Activated B cell treated with CpG ODN at 0.5 μM for 24 hours (primary cell): Measurements from ENCODE around the gene RET. TPM values are rescaled to one million over a fixed set of nuclear protein-coding genes. Genes with fewer than 3 reads are reported as not detected.

Source experiments
- ATAC-seq: fragments of 200-7000 bp; cut with Tn5 transposase; one replicate; pipeline ENCODE4 v1.10.0; 2021; ENCODE audit warnings: low read depth, mild to moderate bottlenecking, moderate library complexity
- CTCF ChIA-PET: fragments of 350-600 bp; sonication (Branson Sonifier 250); formaldehyde crosslinking; loops from one replicate; lab custom pipeline; 2021; ENCODE audit warnings: antibody characterized with exemption; lab: Charles Lee
- POLR2A ChIA-PET: fragments of 350-600 bp; sonication (Branson Sonifier 250); formaldehyde crosslinking; loops from one replicate; lab custom pipeline; 2021; ENCODE audit warnings: antibody characterized with exemption; lab: Charles Lee
- DNase-seq: peaks from one replicate; pipeline ENCODE4 v3.0.0; 2022
- H3K27ac Mint-ChIP-seq: one replicate; pipeline ENCODE4 v1.8.0; 2020; ENCODE audit warnings: mixed read lengths
- H3K27me3 Mint-ChIP-seq: one replicate; pipeline ENCODE4 v1.8.0; 2021; ENCODE audit warnings: mixed read lengths
- H3K36me3 Mint-ChIP-seq: one replicate; pipeline ENCODE4 v1.8.0; 2021; ENCODE audit warnings: low read depth, mixed read lengths
- H3K4me1 Mint-ChIP-seq: one replicate; pipeline ENCODE4 v1.8.0; 2021; ENCODE audit warnings: mixed read lengths
- H3K4me3 Mint-ChIP-seq: one replicate; pipeline ENCODE4 v1.8.0; 2020; ENCODE audit warnings: mild to moderate bottlenecking, mixed read lengths
- H3K9me3 Mint-ChIP-seq: one replicate; pipeline ENCODE4 v1.8.0; 2020; ENCODE audit warnings: mixed read lengths
- intact Hi-C: fragments of 100-400 bp; cut with micrococcal nuclease; formaldehyde crosslinking; loops from one replicate; pipeline ENCODE4 v1.15.1; 2024
- total RNA-seq: library from RNA; stranded (reverse); gene quantifications from 2 replicates; pipeline ENCODE4 v1.2.3, GENCODE V29; 2022
- TF ChIP-seq, protein P1 (sequence below): fragments of 200-600 bp; IDR thresholded peaks from one replicate; pipeline ENCODE4 v1.8.0; 2022; ENCODE audit warnings: antibody characterized with exemption, mild to moderate bottlenecking

RET gene
- total RNA-seq, 1 donor from 2014 or later, result not detected

GRCh38 chr10:43078175-43078985 lies 1.5 kb downstream of the RET start:
- H3K27me3 Mint-ChIP-seq, result peaks cover 41% of the 10 kb centered on the region
- intact Hi-C loops, result no loop called here

DNA sequence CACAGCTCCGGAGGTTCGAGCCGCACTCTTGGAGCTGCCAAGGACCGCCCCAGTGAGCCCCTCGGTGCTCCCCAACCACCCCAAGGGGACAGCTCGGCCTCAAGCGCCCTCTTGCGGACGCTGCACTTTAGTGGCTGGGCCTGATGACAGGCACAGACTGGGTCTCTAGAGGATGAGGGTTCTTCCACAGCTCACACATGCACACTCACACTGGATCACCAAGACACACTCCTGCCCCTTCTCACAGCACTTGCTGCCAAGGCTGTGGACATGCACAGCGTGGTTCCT lies 2.1 kb downstream of the RET start:
- POLR2A ChIA-PET, result no interaction called here
- H3K9me3 Mint-ChIP-seq, result no peaks in the 10 kb centered on the region
- TF ChIP-seq, protein P1, sequence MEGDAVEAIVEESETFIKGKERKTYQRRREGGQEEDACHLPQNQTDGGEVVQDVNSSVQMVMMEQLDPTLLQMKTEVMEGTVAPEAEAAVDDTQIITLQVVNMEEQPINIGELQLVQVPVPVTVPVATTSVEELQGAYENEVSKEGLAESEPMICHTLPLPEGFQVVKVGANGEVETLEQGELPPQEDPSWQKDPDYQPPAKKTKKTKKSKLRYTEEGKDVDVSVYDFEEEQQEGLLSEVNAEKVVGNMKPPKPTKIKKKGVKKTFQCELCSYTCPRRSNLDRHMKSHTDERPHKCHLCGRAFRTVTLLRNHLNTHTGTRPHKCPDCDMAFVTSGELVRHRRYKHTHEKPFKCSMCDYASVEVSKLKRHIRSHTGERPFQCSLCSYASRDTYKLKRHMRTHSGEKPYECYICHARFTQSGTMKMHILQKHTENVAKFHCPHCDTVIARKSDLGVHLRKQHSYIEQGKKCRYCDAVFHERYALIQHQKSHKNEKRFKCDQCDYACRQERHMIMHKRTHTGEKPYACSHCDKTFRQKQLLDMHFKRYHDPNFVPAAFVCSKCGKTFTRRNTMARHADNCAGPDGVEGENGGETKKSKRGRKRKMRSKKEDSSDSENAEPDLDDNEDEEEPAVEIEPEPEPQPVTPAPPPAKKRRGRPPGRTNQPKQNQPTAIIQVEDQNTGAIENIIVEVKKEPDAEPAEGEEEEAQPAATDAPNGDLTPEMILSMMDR, result no peak
- H3K4me3 Mint-ChIP-seq, result no peak overlapping the region
- H3K27me3 Mint-ChIP-seq, result peaks cover 41% of the 10 kb centered on the region
- H3K36me3 Mint-ChIP-seq, result no peaks in the 10 kb centered on the region
- intact Hi-C loops, result no loop called here
- ATAC-seq (no peak), DNase-seq (no peak)
- H3K4me1 Mint-ChIP-seq, result peaks cover 10% of the 10 kb centered on the region
- no peak overlapping the region for H3K27ac Mint-ChIP-seq
- CTCF ChIA-PET, result no interaction called here

More at GRCh38 chr10:43078175-43078985, 1.5 kb downstream of the RET start:
- ChIA-PET POLR2A (no interaction called here), CTCF (no interaction called here)
- Mint-ChIP-seq H3K4me1 (peaks cover 10% of the 10 kb centered on the region), H3K36me3 (no peaks in the 10 kb centered on the region), H3K27ac (no peak overlapping the region), H3K9me3 (no peaks in the 10 kb centered on the region), H3K4me3 (no peak overlapping the region)
- no peak for DNase-seq
- TF ChIP-seq, protein P1, result no peak
- no peak for ATAC-seq

DNA sequence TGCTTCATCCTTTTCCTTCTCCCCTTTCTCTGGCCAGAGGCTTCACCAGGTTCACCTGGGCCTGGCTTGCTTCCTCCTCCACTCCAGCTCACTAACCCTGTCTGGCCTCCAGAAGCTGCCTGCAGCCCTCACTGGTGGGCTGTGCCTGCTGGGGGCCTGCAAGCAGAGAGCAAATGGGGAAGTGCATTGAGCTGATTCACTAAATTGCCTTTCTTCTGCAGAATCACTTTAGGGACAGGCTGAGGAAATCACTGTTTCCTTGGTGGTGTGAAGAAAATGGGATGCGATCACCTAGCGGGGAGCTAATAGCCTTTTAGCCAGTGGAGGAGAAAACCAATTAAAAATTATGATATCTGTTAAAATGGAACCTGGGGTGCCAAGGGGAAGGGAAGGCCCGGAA lies 3.0 kb downstream of the RET start:
- TF ChIP-seq, protein P1, result no peak
- H3K27ac Mint-ChIP-seq, result no peak overlapping the region
- H3K27me3 Mint-ChIP-seq, result peaks cover 41% of the 10 kb centered on the region
- DNase-seq, result no peak
- POLR2A ChIA-PET, result no interaction called here
- peaks cover 10% of the 10 kb centered on the region for H3K4me1 Mint-ChIP-seq
- intact Hi-C loops, result no loop called here
- ATAC-seq, result no peak
- H3K4me3 Mint-ChIP-seq, result no peak overlapping the region
- CTCF ChIA-PET, result no interaction called here
- H3K36me3 Mint-ChIP-seq, result no peaks in the 10 kb centered on the region
- H3K9me3 Mint-ChIP-seq, result no peaks in the 10 kb centered on the region

GRCh38 chr10:43082087-43082486 lies 5.2 kb downstream of the RET start:
- Mint-ChIP-seq H3K9me3 (no peaks in the 10 kb centered on the region), H3K36me3 (no peaks in the 10 kb centered on the region), H3K4me1 (peaks cover 7% of the 10 kb centered on the region), H3K27me3 (peaks cover 33% of the 10 kb centered on the region), H3K4me3 (no peak overlapping the region), H3K27ac (no peak overlapping the region)
- ChIA-PET POLR2A (no interaction called here), CTCF (no interaction called here)
- ATAC-seq (no peak), DNase-seq (no peak)
- TF ChIP-seq, protein P1, result no peak
- intact Hi-C loops, result no loop called here

DNA sequence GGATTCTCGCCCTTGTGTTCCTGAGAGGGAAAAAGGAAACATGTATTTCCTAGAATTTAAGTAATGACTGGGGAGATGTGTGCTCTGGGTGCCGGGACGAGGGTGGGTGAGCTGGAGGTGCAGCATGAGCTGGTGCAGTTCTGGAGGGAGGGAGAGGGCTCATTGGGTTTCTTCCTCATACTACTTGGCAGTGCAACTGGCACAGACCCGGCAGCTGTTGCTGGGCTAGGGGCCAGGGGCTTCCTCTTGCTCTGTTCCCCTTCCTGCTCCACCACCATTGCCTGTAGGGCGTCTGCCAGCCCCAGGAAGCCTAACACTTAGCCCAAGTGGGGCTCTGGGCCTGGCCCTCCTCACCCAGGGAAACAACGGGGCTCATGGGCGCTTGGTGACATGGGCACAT lies 5.9 kb downstream of the RET start:
- TF ChIP-seq, protein P1, result no peak
- DNase-seq (no peak), ATAC-seq (no peak)
- no peaks in the 10 kb centered on the region for H3K9me3 Mint-ChIP-seq
- H3K4me1 Mint-ChIP-seq, result peaks cover 4% of the 10 kb centered on the region
- POLR2A ChIA-PET, result no interaction called here
- H3K36me3 Mint-ChIP-seq, result no peaks in the 10 kb centered on the region
- intact Hi-C loops, result no loop called here
- H3K4me3 Mint-ChIP-seq, result no peak overlapping the region
- CTCF ChIA-PET, result no interaction called here
- no peak overlapping the region for H3K27ac Mint-ChIP-seq
- H3K27me3 Mint-ChIP-seq, result peaks cover 30% of the 10 kb centered on the region
